PFSK-1 (cell line): ENCODE data around the gene NECAB2.

Experiments used
- FOXP2 ChIP-seq: optimal IDR thresholded peaks from 2 replicates; pipeline ENCODE3; 2011; ENCODE audit warnings: borderline replicate concordance, control low read depth, inconsistent platforms; ENCODE audit not compliant: insufficient read depth; ENCODE audit errors: extremely low read length, extremely low read depth
- POLR2AphosphoS5 ChIP-seq: IDR thresholded peaks from 2 replicates; pipeline ENCODE4 v1.6.1; 2012; ENCODE audit warnings: low read depth, mild to moderate bottlenecking, control low read depth, low read length, moderate library complexity
- SIN3A ChIP-seq: IDR thresholded peaks from 2 replicates; pipeline ENCODE4 v1.6.1; 2012; ENCODE audit warnings: mild to moderate bottlenecking, low read length, moderate library complexity, borderline replicate concordance; ENCODE audit not compliant: insufficient read depth
- TAF1 ChIP-seq: IDR thresholded peaks from 2 replicates; pipeline ENCODE4 v1.6.1; 2012; ENCODE audit warnings: low read length, control low read depth, borderline replicate concordance; ENCODE audit not compliant: insufficient read depth
- TF ChIP-seq, protein P1 (sequence below), 2 experiments: IDR thresholded peaks; 2 replicates each; pipeline versions ENCODE4 v1.6.1 to v1.8.0; 2011 to 2012; ENCODE audit warnings: low read depth in 2 of 2, low read length in 2 of 2, control low read depth in 1 of 2, inconsistent platforms in 1 of 2, mild to moderate bottlenecking in 1 of 2, moderate library complexity in 1 of 2; ENCODE audit not compliant: insufficient read depth in 1 of 2

NECAB2 gene

DNA sequence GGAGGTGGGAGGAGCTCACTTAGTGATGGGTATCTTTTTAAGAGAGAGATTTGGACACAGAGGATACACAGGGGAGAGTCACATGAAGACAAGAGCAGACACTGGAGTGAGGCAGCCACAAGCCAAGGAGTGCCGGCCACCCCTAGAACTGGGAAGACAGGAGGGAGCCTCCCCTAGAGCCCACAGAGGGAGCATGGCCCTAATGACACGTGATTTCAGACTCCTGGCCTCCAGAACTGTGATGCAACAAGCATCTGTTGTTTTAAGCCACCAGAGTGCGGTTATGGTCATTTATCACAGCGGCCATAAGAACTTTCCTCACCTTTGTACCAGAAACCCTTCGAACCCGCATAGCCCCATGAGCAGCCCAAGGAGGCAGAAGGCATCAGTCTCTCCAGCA, 41.2 kb downstream of the NECAB2 start:
- TF ChIP-seq FOXP2: no peak
- no peak for TF ChIP-seq POLR2AphosphoS5
- TF ChIP-seq, protein P1, sequence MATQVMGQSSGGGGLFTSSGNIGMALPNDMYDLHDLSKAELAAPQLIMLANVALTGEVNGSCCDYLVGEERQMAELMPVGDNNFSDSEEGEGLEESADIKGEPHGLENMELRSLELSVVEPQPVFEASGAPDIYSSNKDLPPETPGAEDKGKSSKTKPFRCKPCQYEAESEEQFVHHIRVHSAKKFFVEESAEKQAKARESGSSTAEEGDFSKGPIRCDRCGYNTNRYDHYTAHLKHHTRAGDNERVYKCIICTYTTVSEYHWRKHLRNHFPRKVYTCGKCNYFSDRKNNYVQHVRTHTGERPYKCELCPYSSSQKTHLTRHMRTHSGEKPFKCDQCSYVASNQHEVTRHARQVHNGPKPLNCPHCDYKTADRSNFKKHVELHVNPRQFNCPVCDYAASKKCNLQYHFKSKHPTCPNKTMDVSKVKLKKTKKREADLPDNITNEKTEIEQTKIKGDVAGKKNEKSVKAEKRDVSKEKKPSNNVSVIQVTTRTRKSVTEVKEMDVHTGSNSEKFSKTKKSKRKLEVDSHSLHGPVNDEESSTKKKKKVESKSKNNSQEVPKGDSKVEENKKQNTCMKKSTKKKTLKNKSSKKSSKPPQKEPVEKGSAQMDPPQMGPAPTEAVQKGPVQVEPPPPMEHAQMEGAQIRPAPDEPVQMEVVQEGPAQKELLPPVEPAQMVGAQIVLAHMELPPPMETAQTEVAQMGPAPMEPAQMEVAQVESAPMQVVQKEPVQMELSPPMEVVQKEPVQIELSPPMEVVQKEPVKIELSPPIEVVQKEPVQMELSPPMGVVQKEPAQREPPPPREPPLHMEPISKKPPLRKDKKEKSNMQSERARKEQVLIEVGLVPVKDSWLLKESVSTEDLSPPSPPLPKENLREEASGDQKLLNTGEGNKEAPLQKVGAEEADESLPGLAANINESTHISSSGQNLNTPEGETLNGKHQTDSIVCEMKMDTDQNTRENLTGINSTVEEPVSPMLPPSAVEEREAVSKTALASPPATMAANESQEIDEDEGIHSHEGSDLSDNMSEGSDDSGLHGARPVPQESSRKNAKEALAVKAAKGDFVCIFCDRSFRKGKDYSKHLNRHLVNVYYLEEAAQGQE (IDR thresholded peaks at IDR 0.05; ENCODE audit: insufficient read depth in 1 of 2, low read depth in 2 of 2, low read length in 2 of 2): no peak
- TF ChIP-seq TAF1: no peak
- no peak for TF ChIP-seq SIN3A

DNA sequence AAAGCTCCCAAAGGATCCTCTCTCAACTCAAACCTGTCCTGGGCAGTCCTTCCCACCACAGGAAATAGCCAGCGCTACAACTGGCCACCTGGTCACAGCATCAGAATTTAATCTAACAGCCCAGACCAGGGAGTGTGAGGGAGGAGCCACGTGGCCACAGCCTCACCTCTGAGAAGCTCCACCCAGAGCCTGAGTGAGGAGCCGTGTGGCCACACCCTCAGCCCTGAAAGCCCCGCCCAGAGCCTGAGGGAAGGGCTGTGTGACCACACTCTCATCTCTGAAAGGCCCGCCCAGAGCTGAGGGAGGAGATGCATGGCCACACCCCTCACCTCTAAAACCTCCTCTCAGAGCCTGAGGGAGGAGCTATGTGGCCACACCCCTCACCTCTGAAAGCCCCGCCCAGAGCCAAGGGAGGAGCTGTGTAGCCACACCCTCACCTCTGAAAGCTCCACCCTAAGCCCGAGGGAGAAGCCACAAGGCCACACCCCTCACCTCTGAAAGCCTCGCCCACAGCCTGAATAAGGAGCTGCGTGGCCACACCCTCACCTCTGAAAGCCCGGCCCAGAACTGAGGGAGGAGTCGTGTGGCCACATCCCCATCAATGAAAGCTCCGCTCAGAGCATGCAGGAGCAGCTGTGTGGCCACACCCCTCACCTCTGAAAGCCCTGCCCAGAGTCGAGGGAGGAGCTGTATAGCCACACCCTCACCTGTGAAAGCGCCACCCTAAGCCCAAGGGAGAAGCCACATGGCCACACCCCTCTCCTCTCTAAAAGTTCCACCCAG, 45.9 kb downstream of the NECAB2 start:
- TF ChIP-seq FOXP2 (no peak), SIN3A (no peak), TAF1 (no peak), POLR2AphosphoS5 (no peak)
- TF ChIP-seq, protein P1 (IDR thresholded peaks at IDR 0.05; ENCODE audit: insufficient read depth in 1 of 2, low read depth in 2 of 2, low read length in 2 of 2): no peak

DNA sequence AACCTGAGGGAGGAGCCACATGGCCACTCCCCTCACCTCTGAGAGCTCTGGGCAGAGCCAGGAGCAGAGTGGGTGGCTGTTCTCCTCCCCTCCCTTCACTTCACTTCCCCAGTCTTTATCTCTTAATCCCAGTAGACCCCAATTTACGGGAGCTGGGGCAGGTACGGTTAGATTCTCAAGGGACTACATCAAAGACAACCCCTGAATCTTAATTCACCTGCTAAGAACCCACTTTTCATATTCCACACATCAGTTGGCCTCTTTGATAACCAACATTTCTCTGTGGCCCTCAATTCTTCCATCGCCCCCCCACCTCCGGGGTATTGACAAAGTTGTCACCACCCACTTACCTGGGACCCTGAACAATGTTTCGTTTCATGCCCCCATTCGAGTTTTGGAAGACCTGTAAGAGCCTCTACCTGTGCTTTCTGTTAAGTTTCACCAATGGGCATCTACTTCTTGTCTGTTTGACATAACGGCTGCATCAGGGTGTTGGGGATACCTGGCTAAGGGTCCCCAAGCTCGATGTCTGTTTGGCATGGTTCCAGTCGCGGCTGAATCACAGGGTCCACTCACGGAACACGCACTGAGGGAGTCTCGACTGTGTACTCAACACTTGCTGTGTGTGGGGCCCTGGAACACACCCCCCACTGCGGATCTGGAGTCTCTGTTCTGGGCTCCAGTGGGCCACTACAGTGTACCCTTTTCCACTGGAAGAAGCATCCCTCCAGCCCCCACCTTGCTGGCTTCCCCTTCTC, 46.7 kb downstream of the NECAB2 start:
- TF ChIP-seq TAF1 (no peak), POLR2AphosphoS5 (no peak), FOXP2 (no peak), SIN3A (no peak)
- TF ChIP-seq, protein P1 (IDR thresholded peaks at IDR 0.05; ENCODE audit: insufficient read depth in 1 of 2, low read depth in 2 of 2, low read length in 2 of 2): no peak

DNA sequence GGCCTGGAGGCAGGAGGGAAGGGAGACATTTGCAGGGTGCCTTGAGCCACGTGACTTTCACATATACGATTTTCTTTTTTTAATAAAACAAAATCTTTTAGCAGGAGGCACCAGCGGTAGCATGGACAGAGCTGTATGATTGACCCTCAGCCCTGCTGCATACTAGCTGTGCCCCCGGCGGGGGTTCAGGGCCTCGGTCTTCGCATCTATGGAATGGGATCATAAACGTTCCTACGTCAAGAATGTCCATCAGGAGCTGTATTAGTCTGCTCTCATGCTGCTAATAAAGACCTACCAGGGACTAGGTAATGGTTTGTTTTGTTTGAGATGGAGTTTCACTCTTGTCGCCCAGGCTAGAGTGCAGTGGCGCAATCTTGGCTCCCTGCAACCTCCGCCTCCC, 47.4 kb downstream of the NECAB2 start:
- TF ChIP-seq POLR2AphosphoS5 (no peak), TAF1 (no peak), SIN3A (no peak)
- TF ChIP-seq, protein P1 (IDR thresholded peaks at IDR 0.05; ENCODE audit: insufficient read depth in 1 of 2, low read depth in 2 of 2, low read length in 2 of 2): no peak
